Liver (tissue), 9 donors: Measurements from ENCODE around the gene SPATS2L. TPM values are rescaled to one million over a fixed set of nuclear protein-coding genes. Genes with fewer than 3 reads are reported as not detected.
A peak's percentile ranks its signal among the peaks of the same experiment; 100 is the strongest.

Experiments
- DNase-seq: peaks from one replicate; pipeline ENCODE4 v3.0.0-alpha.2; 2017; ENCODE audit warnings: low spot score
- H3K27ac ChIP-seq, 2 donors: one replicate each; pipeline ENCODE4 v1.7.0; 2013; ENCODE audit warnings: inconsistent platforms in 2 of 2, low read length in 2 of 2, control low read depth in 1 of 2, low read depth in 1 of 2, mild to moderate bottlenecking in 1 of 2
- H3K27me3 ChIP-seq, 4 donors: one replicate each; pipeline versions ENCODE4 v1.6.1 to v1.7.0; 2013; ENCODE audit warnings: low read length in 3 of 4, inconsistent platforms in 1 of 4, mild to moderate bottlenecking in 1 of 4, moderate library complexity in 1 of 4; ENCODE audit not compliant: control insufficient read depth in 4 of 4, insufficient read depth in 4 of 4
- H3K36me3 ChIP-seq, 4 donors: one replicate each; pipeline versions ENCODE4 v1.6.1 to v1.7.0; 2013; ENCODE audit warnings: low read length in 3 of 4, mild to moderate bottlenecking in 3 of 4, low read depth in 1 of 4, moderate library complexity in 1 of 4; ENCODE audit not compliant: control insufficient read depth in 4 of 4, insufficient read depth in 3 of 4
- H3K4me1 ChIP-seq, 4 donors: one replicate each; pipeline versions ENCODE4 v1.6.1 to v1.7.0; 2013; ENCODE audit warnings: low read length in 3 of 4, mild to moderate bottlenecking in 3 of 4, moderate library complexity in 1 of 4; ENCODE audit not compliant: control insufficient read depth in 4 of 4, insufficient read depth in 4 of 4
- H3K4me3 ChIP-seq, 3 donors: one replicate each; pipeline versions ENCODE4 v1.6.1 to v1.7.0; 2013; ENCODE audit warnings: low read length in 3 of 3, control low read depth in 1 of 3, low read depth in 1 of 3, mild to moderate bottlenecking in 1 of 3
- H3K9ac ChIP-seq, 2 donors: one replicate each; pipeline ENCODE4 v1.7.0; 2013; ENCODE audit warnings: low read length in 2 of 2, mild to moderate bottlenecking in 2 of 2, moderate library complexity in 2 of 2, control low read depth in 1 of 2, low read depth in 1 of 2
- H3K9me3 ChIP-seq, 4 donors: one replicate each; pipeline versions ENCODE4 v1.6.1 to v1.7.0; 2013; ENCODE audit warnings: low read length in 3 of 4; ENCODE audit not compliant: control insufficient read depth in 4 of 4
- EGR1 ChIP-seq, 2 donors: IDR thresholded peaks; 2 replicates each; pipeline ENCODE4 v1.6.1; 2016 to 2018; ENCODE audit warnings: antibody characterized with exemption in 2 of 2, low read depth in 2 of 2
- FOXA1 ChIP-seq: IDR thresholded peaks from 2 replicates; pipeline ENCODE4 v1.6.1; 2016; ENCODE audit warnings: antibody characterized with exemption
- FOXA2 ChIP-seq: IDR thresholded peaks from 2 replicates; pipeline ENCODE4 v1.6.1; 2016; ENCODE audit warnings: antibody characterized with exemption
- GABPA ChIP-seq, 2 donors: IDR thresholded peaks in 1 of 2; conservative IDR thresholded peaks in 1 of 2; 2 replicates each; pipeline ENCODE4 v1.6.1; 2016; ENCODE audit warnings: antibody characterized with exemption in 2 of 2, mild to moderate bottlenecking in 1 of 2, moderate library complexity in 1 of 2
- HNF4A ChIP-seq, 2 donors: conservative IDR thresholded peaks; 2 replicates each; pipeline ENCODE4 v1.6.1; 2016; ENCODE audit warnings: antibody characterized with exemption in 2 of 2, mild to moderate bottlenecking in 2 of 2
- HNF4G ChIP-seq: IDR thresholded peaks from 2 replicates; pipeline ENCODE4 v1.6.1; 2016; ENCODE audit warnings: antibody characterized with exemption
- JUND ChIP-seq, 2 donors: IDR thresholded peaks; 2 replicates each; pipeline ENCODE4 v1.6.1; 2016; ENCODE audit warnings: antibody characterized with exemption in 2 of 2
- NR2F2 ChIP-seq: IDR thresholded peaks from 2 replicates; pipeline ENCODE4 v1.6.1; 2016; ENCODE audit warnings: antibody characterized with exemption
- RAD21 ChIP-seq, 2 donors: IDR thresholded peaks; 2 replicates each; pipeline ENCODE4 v1.6.1; 2016; ENCODE audit warnings: antibody characterized with exemption in 2 of 2, mild to moderate bottlenecking in 2 of 2
- RXRA ChIP-seq, 2 donors: IDR thresholded peaks; 2 replicates each; pipeline ENCODE4 v1.6.1; 2017 to 2018; ENCODE audit warnings: antibody characterized with exemption in 2 of 2, mild to moderate bottlenecking in 1 of 2
- SP1 ChIP-seq: IDR thresholded peaks from 2 replicates; pipeline ENCODE4 v1.6.1; 2018; ENCODE audit warnings: antibody characterized with exemption, mild to moderate bottlenecking
- TAF1 ChIP-seq: conservative IDR thresholded peaks from 2 replicates; pipeline ENCODE4 v1.6.1; 2016; ENCODE audit warnings: antibody characterized with exemption, mild to moderate bottlenecking
- YY1 ChIP-seq: IDR thresholded peaks from 2 replicates; pipeline ENCODE4 v1.6.1; 2016; ENCODE audit warnings: antibody characterized with exemption, mild to moderate bottlenecking
- WGBS: extraction: QIAGEN DNeasy Blood & Tissue Kit; methylation state at CpG from one replicate; pipeline ENCODE4 v1.1.7; 2013; 5-methylcytosine and 5-hydroxymethylcytosine counted together
- polyA plus RNA-seq, 2 donors: library from polyadenylated mRNA; stranded (reverse) in 1 of 2; unstranded in 1 of 2; fragments of 200-250 nt in 1 of 2; fragments of >200 nt in 1 of 2; fragmentation: Nextera tagmentation in 1 of 2; extraction: Ambion mirVana in 1 of 2; gene quantifications; one replicate each; pipeline versions ENCODE4 v1.2.1 to v1.2.3, GENCODE V29; 2013 to 2015
- total RNA-seq, 2 donors: library from RNA; depleted of rRNA; stranded (reverse); fragments of >200 nt; gene quantifications; one replicate each; pipeline ENCODE4 v1.2.3, GENCODE V29; 2014
- TF ChIP-seq, protein P1 (sequence below): fragments of 150-350 bp; IDR thresholded peaks from 2 replicates; pipeline ENCODE4 v1.5.1; 2017; ENCODE audit warnings: improper control_type of control experiment, low read depth, low read length; ENCODE audit not compliant: missing input control
- TF ChIP-seq, protein P2 (sequence below): IDR thresholded peaks from 2 replicates; pipeline ENCODE4 v1.6.1; 2016; ENCODE audit warnings: antibody characterized with exemption
- TF ChIP-seq, protein P3 (sequence below): IDR thresholded peaks from 2 replicates; pipeline ENCODE4 v1.6.1; 2016; ENCODE audit warnings: antibody characterized with exemption
- TF ChIP-seq, protein P4 (sequence below): IDR thresholded peaks from 2 replicates; pipeline ENCODE4 v1.6.1; 2016; ENCODE audit warnings: antibody characterized with exemption
- TF ChIP-seq, protein P5 (sequence below): IDR thresholded peaks from 2 replicates; pipeline ENCODE4 v1.6.1; 2016; ENCODE audit warnings: antibody characterized with exemption, mild to moderate bottlenecking
- donor health status: healthy.
- donor health status: healthy.
- donor health status: healthy.
- donor health status: healthy.
- donor health status: healthy.

SPATS2L gene
- total and polyA plus RNA-seq, 4 donors = 31.4 to 49.9 (median 42.4) TPM

DNA sequence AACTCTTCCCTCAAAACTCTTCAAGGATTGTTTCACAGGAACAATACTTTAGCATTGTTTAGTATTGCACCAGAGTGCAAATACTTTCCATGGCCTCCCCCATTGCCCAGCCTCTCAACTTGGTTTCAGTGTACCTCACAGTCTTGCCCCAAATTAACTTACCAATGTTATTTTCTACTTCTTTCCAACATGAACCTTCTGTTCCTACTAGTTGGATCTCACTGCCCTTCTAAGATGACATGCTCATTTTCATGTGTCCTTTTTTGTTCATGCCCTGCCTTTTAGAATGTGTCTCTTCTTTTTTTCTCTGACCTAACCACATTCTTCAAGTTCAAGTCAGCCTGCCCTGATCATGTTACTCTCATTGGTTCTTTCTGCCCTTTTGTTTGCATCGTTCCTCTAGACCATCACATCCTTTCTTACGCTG, 4.1 kb downstream of the SPATS2L start:
- TF ChIP-seq HNF4A (conservative IDR thresholded peaks at IDR 0.05) (no peak), JUND (IDR thresholded peaks at IDR 0.05) (no peak), FOXA2 (no peak), NR2F2 (no peak), FOXA1 (no peak), EGR1 (IDR thresholded peaks at IDR 0.05; ENCODE audit: low read depth in 2 of 2) (no peak)
- DNase-seq = no peak
- no peaks in the 10 kb centered on the region for H3K9me3 ChIP-seq
- H3K36me3 ChIP-seq = no peaks in the 10 kb centered on the region
- 77% methylated on average over 2 of the region's 2 CpGs for WGBS
- no peaks in the 10 kb centered on the region for H3K27me3 ChIP-seq
- no peak overlapping the region for H3K4me3 ChIP-seq
- H3K27ac ChIP-seq = peak overlapping the region in 1 of 2 donors; percentile 39
- no peak overlapping the region for H3K9ac ChIP-seq
- H3K4me1 ChIP-seq = peaks cover 3 to 63% (median 61%) of the 10 kb centered on the region in 4 donors

DNA sequence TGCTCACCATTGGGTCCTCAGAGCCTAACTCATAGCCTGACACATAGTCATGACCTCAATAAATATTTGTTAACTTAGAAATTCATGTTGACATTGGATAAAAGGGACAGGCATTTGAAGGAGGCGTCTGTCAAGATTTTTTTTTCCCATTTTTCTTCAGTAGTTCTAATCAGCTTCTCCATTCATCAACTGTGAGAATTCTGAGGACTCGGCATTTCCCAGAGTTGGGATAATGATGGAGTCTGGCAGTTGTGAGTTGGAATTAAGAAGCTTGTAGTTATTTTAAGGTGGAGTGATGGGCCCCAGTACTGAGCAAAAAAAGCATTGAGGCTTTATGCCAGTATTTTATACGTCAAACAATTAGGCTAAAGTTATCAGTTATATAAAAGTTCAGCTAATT, 4.6 kb downstream of the SPATS2L start:
- Histone ChIP-seq H3K9ac (no peak overlapping the region), H3K27ac (peak overlapping the region in 1 of 2 donors; percentile 39), H3K36me3 (no peaks in the 10 kb centered on the region), H3K27me3 (no peaks in the 10 kb centered on the region), H3K4me1 (peaks cover 3 to 64% (median 62%) of the 10 kb centered on the region in 4 donors), H3K9me3 (no peaks in the 10 kb centered on the region), H3K4me3 (no peak overlapping the region)
- TF ChIP-seq YY1 = no peak
- TF ChIP-seq, protein P1, sequence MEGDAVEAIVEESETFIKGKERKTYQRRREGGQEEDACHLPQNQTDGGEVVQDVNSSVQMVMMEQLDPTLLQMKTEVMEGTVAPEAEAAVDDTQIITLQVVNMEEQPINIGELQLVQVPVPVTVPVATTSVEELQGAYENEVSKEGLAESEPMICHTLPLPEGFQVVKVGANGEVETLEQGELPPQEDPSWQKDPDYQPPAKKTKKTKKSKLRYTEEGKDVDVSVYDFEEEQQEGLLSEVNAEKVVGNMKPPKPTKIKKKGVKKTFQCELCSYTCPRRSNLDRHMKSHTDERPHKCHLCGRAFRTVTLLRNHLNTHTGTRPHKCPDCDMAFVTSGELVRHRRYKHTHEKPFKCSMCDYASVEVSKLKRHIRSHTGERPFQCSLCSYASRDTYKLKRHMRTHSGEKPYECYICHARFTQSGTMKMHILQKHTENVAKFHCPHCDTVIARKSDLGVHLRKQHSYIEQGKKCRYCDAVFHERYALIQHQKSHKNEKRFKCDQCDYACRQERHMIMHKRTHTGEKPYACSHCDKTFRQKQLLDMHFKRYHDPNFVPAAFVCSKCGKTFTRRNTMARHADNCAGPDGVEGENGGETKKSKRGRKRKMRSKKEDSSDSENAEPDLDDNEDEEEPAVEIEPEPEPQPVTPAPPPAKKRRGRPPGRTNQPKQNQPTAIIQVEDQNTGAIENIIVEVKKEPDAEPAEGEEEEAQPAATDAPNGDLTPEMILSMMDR = no peak
- no peak for TF ChIP-seq NR2F2
- TF ChIP-seq SP1 = no peak
- TF ChIP-seq FOXA1 = no peak
- TF ChIP-seq TAF1 = no peak
- TF ChIP-seq, protein P2, sequence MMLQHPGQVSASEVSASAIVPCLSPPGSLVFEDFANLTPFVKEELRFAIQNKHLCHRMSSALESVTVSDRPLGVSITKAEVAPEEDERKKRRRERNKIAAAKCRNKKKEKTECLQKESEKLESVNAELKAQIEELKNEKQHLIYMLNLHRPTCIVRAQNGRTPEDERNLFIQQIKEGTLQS = no peak
- TF ChIP-seq, protein P3, sequence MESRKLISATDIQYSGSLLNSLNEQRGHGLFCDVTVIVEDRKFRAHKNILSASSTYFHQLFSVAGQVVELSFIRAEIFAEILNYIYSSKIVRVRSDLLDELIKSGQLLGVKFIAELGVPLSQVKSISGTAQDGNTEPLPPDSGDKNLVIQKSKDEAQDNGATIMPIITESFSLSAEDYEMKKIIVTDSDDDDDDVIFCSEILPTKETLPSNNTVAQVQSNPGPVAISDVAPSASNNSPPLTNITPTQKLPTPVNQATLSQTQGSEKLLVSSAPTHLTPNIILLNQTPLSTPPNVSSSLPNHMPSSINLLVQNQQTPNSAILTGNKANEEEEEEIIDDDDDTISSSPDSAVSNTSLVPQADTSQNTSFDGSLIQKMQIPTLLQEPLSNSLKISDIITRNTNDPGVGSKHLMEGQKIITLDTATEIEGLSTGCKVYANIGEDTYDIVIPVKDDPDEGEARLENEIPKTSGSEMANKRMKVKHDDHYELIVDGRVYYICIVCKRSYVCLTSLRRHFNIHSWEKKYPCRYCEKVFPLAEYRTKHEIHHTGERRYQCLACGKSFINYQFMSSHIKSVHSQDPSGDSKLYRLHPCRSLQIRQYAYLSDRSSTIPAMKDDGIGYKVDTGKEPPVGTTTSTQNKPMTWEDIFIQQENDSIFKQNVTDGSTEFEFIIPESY = no peak
- no peak for TF ChIP-seq HNF4A (conservative IDR thresholded peaks at IDR 0.05)
- TF ChIP-seq HNF4G = no peak
- no peak for TF ChIP-seq RXRA (IDR thresholded peaks at IDR 0.05)
- no peak for TF ChIP-seq GABPA (IDR thresholded peaks at IDR 0.05 in 1 of 2, conservative IDR thresholded peaks at IDR 0.05 in 1 of 2)
- no peak for TF ChIP-seq RAD21 (IDR thresholded peaks at IDR 0.05)
- TF ChIP-seq, protein P4, sequence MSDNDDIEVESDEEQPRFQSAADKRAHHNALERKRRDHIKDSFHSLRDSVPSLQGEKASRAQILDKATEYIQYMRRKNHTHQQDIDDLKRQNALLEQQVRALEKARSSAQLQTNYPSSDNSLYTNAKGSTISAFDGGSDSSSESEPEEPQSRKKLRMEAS = no peak
- TF ChIP-seq JUND (IDR thresholded peaks at IDR 0.05) = no peak
- TF ChIP-seq FOXA2 = no peak
- TF ChIP-seq, protein P5, sequence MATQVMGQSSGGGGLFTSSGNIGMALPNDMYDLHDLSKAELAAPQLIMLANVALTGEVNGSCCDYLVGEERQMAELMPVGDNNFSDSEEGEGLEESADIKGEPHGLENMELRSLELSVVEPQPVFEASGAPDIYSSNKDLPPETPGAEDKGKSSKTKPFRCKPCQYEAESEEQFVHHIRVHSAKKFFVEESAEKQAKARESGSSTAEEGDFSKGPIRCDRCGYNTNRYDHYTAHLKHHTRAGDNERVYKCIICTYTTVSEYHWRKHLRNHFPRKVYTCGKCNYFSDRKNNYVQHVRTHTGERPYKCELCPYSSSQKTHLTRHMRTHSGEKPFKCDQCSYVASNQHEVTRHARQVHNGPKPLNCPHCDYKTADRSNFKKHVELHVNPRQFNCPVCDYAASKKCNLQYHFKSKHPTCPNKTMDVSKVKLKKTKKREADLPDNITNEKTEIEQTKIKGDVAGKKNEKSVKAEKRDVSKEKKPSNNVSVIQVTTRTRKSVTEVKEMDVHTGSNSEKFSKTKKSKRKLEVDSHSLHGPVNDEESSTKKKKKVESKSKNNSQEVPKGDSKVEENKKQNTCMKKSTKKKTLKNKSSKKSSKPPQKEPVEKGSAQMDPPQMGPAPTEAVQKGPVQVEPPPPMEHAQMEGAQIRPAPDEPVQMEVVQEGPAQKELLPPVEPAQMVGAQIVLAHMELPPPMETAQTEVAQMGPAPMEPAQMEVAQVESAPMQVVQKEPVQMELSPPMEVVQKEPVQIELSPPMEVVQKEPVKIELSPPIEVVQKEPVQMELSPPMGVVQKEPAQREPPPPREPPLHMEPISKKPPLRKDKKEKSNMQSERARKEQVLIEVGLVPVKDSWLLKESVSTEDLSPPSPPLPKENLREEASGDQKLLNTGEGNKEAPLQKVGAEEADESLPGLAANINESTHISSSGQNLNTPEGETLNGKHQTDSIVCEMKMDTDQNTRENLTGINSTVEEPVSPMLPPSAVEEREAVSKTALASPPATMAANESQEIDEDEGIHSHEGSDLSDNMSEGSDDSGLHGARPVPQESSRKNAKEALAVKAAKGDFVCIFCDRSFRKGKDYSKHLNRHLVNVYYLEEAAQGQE = no peak
- 60% methylated on average over 3 of the region's 3 CpGs for WGBS
- no peak for DNase-seq
